Astrocyte (in vitro differentiated cells and primary cell): ENCODE results near the gene LIF. TPM values are rescaled to one million over a fixed set of nuclear protein-coding genes. Genes with fewer than 3 reads are reported as not detected.

Source experiments
- DNase-seq: peaks from one replicate; pipeline ENCODE4 v3.0.0-alpha.2; 2010; ENCODE audit warnings: low read depth
- FAIRE-seq: peaks from 2 replicates; lab custom pipeline; 2011; peaks lifted over from hg19 to GRCh38; lab: Jason Lieb, UNC
- H2AFZ ChIP-seq: 2 replicates; pipeline ENCODE4 v1.6.0; 2012; ENCODE audit warnings: low read depth, low read length, inconsistent platforms
- H3K27ac ChIP-seq: 2 replicates; pipeline ENCODE4 v1.5.1; 2011; ENCODE audit warnings: low read depth, low read length, inconsistent platforms
- H3K27me3 ChIP-seq: 2 replicates; pipeline ENCODE4 v1.6.0; 2011; ENCODE audit warnings: low read length, inconsistent platforms; ENCODE audit not compliant: insufficient read depth
- H3K36me3 ChIP-seq: 2 replicates; pipeline ENCODE4 v1.5.1; 2011; ENCODE audit warnings: low read length, inconsistent platforms; ENCODE audit not compliant: insufficient read depth
- H3K4me1 ChIP-seq: 2 replicates; pipeline ENCODE4 v1.5.1; 2011; ENCODE audit warnings: low read length, inconsistent platforms; ENCODE audit not compliant: insufficient read depth
- H3K4me2 ChIP-seq: 2 replicates; pipeline ENCODE4 v1.6.0; 2012; ENCODE audit warnings: low read length, inconsistent platforms
- H3K4me3 ChIP-seq: 2 replicates; pipeline ENCODE4 v1.5.1; 2011; ENCODE audit warnings: low read depth, mild to moderate bottlenecking, low read length, inconsistent platforms; ENCODE audit not compliant: insufficient read depth
- H3K79me2 ChIP-seq: 2 replicates; pipeline ENCODE4 v1.6.0; 2012; ENCODE audit warnings: mild to moderate bottlenecking, low read length, inconsistent platforms; ENCODE audit not compliant: insufficient read depth
- H3K9ac ChIP-seq: 2 replicates; pipeline ENCODE4 v1.6.0; 2012; ENCODE audit warnings: mild to moderate bottlenecking, low read length, inconsistent platforms
- H3K9me3 ChIP-seq: 2 replicates; pipeline ENCODE4 v1.5.1; 2012; ENCODE audit warnings: low read depth, mild to moderate bottlenecking, low read length, inconsistent platforms; ENCODE audit not compliant: insufficient read depth
- H4K20me1 ChIP-seq: 2 replicates; pipeline ENCODE4 v1.6.0; 2012; ENCODE audit warnings: low read length, inconsistent platforms; ENCODE audit not compliant: insufficient read depth
- H3K27ac Mint-ChIP-seq: one replicate; pipeline ENCODE4 v1.8.0; 2021; ENCODE audit warnings: mild to moderate bottlenecking, mixed read lengths; ENCODE audit not compliant: unreplicated experiment
- H3K27me3 Mint-ChIP-seq: one replicate; pipeline ENCODE4 v1.8.0; 2021; ENCODE audit warnings: low read depth, mixed read lengths; ENCODE audit not compliant: unreplicated experiment
- H3K36me3 Mint-ChIP-seq: one replicate; pipeline ENCODE4 v1.8.0; 2021; ENCODE audit warnings: low read depth, mixed read lengths; ENCODE audit not compliant: unreplicated experiment
- H3K4me1 Mint-ChIP-seq: one replicate; pipeline ENCODE4 v1.8.0; 2021; ENCODE audit warnings: low read depth, mixed read lengths; ENCODE audit not compliant: unreplicated experiment
- H3K4me3 Mint-ChIP-seq: one replicate; pipeline ENCODE4 v1.8.0; 2021; ENCODE audit warnings: mild to moderate bottlenecking, moderate library complexity, mixed read lengths; ENCODE audit not compliant: unreplicated experiment
- H3K9me3 Mint-ChIP-seq: one replicate; pipeline ENCODE4 v1.8.0; 2021; ENCODE audit warnings: mild to moderate bottlenecking, mixed read lengths; ENCODE audit not compliant: unreplicated experiment
- CTCF ChIP-seq: IDR thresholded peaks from 2 replicates; pipeline ENCODE4 v1.5.1; 2011; ENCODE audit warnings: low read depth, mild to moderate bottlenecking, inconsistent platforms, low read length, moderate library complexity; ENCODE audit not compliant: insufficient read depth
- EZH2 ChIP-seq: IDR thresholded peaks from 2 replicates; pipeline ENCODE4 v1.6.1; 2012; ENCODE audit warnings: mild to moderate bottlenecking, low read length, inconsistent platforms; ENCODE audit not compliant: insufficient read depth
- total RNA-seq: library from RNA; stranded (reverse); gene quantifications from 2 replicates; pipeline ENCODE4 v1.2.1, GENCODE V29; 2021

Gene LIF
- total RNA-seq, 1 donor from 2014 or later, result 63.3 TPM

GRCh38 chr22:30265131-30265720 is 18.7 kb upstream of the LIF start:
- Mint-ChIP-seq H3K36me3 (no peaks in the 10 kb centered on the region), H3K9me3 (no peaks in the 10 kb centered on the region), H3K4me3 (no peak overlapping the region), H3K4me1 (peaks cover 12% of the 10 kb centered on the region), H3K27me3 (peaks cover 3% of the 10 kb centered on the region), H3K27ac (no peak overlapping the region)
- Histone ChIP-seq H3K79me2 (no peaks in the 10 kb centered on the region), H4K20me1 (no peaks in the 10 kb centered on the region), H3K4me3 (no peak overlapping the region), H3K9me3 (no peaks in the 10 kb centered on the region), H3K9ac (no peak overlapping the region), H3K36me3 (no peaks in the 10 kb centered on the region), H2AFZ (no peak overlapping the region), H3K4me2 (no peak overlapping the region), H3K27ac (no peak overlapping the region), H3K4me1 (peaks cover 7% of the 10 kb centered on the region), H3K27me3 (no peaks in the 10 kb centered on the region)
- no peak for TF ChIP-seq CTCF
- no peak for TF ChIP-seq EZH2
- FAIRE-seq, result no peak
- no peak for DNase-seq

GRCh38 chr22:30263883-30264282 is 17.3 kb upstream of the LIF start:
- no peak overlapping the region for H3K27ac ChIP-seq
- peaks cover 7% of the 10 kb centered on the region for H3K4me1 ChIP-seq
- no peak overlapping the region for H3K4me2 ChIP-seq
- no peaks in the 10 kb centered on the region for H3K27me3 ChIP-seq
- H3K79me2 ChIP-seq, result no peaks in the 10 kb centered on the region
- H2AFZ ChIP-seq, result no peak overlapping the region
- TF ChIP-seq CTCF, result no peak
- TF ChIP-seq EZH2, result no peak
- peaks cover 7% of the 10 kb centered on the region for H3K27me3 Mint-ChIP-seq
- H3K9me3 Mint-ChIP-seq, result no peaks in the 10 kb centered on the region
- H3K4me3 Mint-ChIP-seq, result no peak overlapping the region
- H3K36me3 Mint-ChIP-seq, result no peaks in the 10 kb centered on the region
- no peak overlapping the region for H3K27ac Mint-ChIP-seq
- no peak overlapping the region for H3K4me3 ChIP-seq
- FAIRE-seq, result no peak
- no peak for DNase-seq
- H3K4me1 Mint-ChIP-seq, result peaks cover 12% of the 10 kb centered on the region
- H3K9me3 ChIP-seq, result no peaks in the 10 kb centered on the region
- no peaks in the 10 kb centered on the region for H3K36me3 ChIP-seq
- peak overlapping the region; percentile 63 for H3K9ac ChIP-seq
- no peaks in the 10 kb centered on the region for H4K20me1 ChIP-seq
